NCI-H1930 (cell line): ENCODE results near the gene CFC1B.
"Not testable (repeated sequence)": the region's sequence is repeated elsewhere in the genome, so short reads cannot be mapped to it uniquely, and the experiment has no call there.

Experiments used
- DNase-seq, 2 experiments: peaks; one replicate each; lab custom pipeline; 2025; lab: John Stamatoyannopoulos, UW

Gene CFC1B

DNA sequence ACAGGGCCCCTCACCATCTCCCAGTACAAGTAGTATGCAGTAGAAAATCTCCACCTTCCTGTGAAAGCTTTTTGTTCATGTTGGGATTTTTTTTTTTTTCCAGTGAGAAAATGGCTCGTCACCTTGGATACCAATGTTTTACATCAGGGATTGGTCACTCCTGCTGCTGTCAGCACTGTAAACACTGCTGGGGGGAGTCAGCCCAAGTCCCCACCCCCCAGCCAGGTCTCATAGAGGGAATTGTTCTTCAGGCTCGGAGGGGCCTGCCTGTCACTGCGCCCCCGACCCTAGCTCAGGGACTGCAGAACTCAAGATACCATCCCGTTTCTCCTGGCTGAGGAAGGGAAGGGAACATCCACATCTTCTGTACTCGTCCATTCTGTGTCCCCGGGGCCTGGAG, at the start of gene CFC1B:
CFC1B (plus strand) TSS at position 231 of the 400 bp plus-strand sequence. CDS start 263 bp downstream, outside the sequence.
- not testable (repeated sequence) for DNase-seq

DNA sequence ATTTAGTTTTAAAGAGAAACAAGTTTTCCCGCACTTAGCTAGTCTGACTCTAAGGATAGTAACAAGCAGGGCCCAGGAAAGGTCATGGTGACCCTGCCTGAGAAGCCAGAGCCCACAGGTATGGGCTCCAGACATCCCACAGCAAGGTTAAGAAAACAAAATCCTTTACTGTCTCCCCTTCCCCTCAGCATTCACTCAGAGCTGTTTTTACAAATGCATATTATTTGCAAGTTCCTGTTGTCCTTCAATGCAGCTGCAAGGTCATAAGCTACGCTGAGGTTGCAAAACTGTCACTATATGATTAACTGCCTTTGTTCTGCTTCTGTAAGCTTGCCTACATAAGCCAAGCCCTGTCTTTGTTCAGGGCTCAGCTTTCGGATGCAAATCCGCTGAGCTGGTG, 29.9 kb upstream of the CFC1B start:
- not testable (repeated sequence) for DNase-seq

DNA sequence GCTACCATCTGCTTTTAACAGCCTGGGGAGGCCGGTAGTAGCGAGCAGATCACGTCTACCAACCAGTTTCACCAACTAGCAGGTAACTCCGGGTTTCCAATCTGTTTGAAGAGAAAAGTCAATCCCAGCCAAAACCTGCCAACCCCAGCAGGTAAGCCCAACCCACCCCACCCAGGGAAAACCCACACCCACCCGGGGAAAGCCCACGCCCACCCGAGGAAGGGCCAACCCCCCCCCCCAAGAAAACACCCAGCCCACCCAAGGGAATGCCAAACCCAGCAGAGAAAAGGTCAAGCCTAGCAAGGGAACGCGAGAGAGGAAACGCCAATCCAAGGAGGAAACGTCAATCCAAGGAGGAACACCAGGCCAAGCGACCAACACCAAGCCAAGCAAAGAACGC, 11.8 kb upstream of the CFC1B start, which contains the start of gene POTEI:
POTEI (minus strand) TSS at position 101 of the 400 bp plus-strand sequence; CDS start at position 8, 93 bp downstream.
- not testable (repeated sequence) for DNase-seq

GRCh38 chr2:130510807-130511746, 9.9 kb upstream of the CFC1B start:
- DNase-seq, result not testable (repeated sequence)

DNA sequence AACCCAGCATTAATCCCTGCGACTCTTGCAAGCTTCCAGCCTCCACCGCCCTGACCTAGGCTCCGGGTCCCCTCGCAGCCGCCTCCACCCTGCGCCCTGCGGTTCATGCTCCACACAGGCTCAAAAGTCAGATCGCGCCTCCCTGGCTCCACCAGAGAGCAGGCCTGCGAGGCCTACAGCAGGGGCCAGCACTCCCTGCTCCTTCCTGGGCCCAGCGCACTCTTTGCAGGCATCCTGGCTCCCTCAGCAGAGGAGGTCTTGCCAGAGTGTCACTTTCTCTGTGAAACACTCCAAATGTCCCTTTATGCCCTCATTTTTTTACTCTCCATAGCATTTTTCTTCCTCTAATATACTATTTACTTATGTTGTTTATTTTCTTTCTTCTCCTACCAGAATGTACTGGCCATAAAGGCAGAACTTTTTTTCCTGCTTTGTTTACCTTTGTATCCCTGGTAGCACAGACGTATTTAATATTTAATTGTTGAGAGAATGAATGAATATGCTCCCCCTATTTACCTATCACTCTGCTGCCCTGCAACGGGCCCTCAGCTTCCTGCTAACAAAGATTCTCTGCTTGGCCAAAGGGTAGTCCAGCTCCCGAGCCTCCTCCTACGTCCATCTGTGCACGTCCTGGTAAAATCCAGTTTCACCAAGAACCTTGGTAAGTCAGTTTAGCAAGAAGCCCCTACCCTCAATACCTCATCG, 9.1 kb upstream of the CFC1B start:
- not testable (repeated sequence) for DNase-seq

GRCh38 chr2:130518516-130519106, 2.4 kb upstream of the CFC1B start:
- not testable (repeated sequence) for DNase-seq

DNA sequence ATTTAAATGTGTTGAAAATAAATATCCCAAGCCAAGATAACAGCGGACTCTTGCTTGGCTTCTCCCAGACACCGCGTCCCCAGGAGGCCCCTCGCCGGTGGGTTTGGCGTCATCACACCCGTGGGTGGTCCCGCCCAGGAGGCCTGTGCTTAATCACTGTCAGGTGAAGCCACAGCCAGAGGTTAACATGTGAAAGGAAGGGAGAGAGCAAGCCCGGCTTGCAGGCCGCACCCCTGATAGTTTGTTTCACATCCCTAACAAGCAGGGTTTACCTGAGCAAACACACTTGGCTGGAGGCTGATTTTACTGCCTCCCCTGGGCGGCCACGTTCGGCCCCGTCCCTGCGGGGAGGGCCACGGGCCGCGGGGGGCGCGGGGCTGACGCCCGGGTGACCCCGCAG, 1.4 kb downstream of the CFC1B start:
- DNase-seq, result not testable (repeated sequence)

- DNase-seq, result not testable (repeated sequence)
Observed at GRCh38 chr2:130527365-130527967, 6.4 kb downstream of the CFC1B start.

DNA sequence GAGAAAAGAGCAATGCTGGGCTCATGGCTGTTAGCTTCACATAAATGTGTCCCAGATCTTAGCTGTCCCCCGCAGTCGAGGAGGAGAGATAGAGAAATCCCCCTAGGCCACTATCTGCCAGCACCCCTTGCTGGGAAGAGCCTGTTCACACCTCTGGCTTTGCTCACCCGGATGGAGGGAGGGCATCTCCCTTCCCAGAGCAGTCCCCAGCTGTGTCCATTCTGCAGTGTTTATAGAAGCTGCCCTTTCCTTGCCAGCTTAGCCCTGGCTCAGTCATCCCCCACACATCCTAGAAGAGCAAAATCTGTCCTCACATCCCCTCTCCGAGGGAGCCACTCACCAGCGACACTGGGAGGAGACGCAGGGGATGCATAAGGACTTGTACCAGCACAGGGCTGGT, 8.5 kb downstream of the CFC1B start:
- DNase-seq, result not testable (repeated sequence)

DNA sequence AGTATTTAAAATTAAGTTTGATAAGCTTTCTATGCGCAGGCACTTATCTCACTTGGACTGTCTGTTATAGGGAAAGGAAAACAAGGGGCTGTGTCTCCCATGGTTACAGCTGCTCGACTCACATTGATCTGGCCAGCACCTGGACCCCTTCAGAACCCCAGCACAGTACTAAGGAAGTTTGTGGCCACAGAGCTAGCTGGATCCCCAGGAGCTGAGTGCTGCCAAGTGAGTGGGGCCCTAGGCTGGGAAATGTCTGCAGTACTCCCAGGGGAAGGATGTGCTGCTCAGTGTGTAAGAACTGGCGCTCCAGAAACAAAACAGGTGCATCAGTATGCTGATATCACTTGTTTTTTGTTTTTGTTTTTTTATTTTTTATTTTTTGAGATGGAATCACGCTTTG, 9.2 kb downstream of the CFC1B start:
- not testable (repeated sequence) for DNase-seq

GRCh38 chr2:130531225-130531624, 10.2 kb downstream of the CFC1B start:
- not testable (repeated sequence) for DNase-seq

GRCh38 chr2:130531672-130532071, 10.7 kb downstream of the CFC1B start:
- not testable (repeated sequence) for DNase-seq

GRCh38 chr2:130536654-130537053, 15.6 kb downstream of the CFC1B start:
- DNase-seq, result not testable (repeated sequence)

GRCh38 chr2:130538271-130538670, 17.2 kb downstream of the CFC1B start:
- not testable (repeated sequence) for DNase-seq

GRCh38 chr2:130542789-130543188, 21.8 kb downstream of the CFC1B start:
- not testable (repeated sequence) for DNase-seq

- DNase-seq, result not testable (repeated sequence)
Observed at GRCh38 chr2:130543785-130544528, 22.9 kb downstream of the CFC1B start.

- DNase-seq, result not testable (repeated sequence)
Observed at GRCh38 chr2:130544978-130545377, 24.0 kb downstream of the CFC1B start.

DNA sequence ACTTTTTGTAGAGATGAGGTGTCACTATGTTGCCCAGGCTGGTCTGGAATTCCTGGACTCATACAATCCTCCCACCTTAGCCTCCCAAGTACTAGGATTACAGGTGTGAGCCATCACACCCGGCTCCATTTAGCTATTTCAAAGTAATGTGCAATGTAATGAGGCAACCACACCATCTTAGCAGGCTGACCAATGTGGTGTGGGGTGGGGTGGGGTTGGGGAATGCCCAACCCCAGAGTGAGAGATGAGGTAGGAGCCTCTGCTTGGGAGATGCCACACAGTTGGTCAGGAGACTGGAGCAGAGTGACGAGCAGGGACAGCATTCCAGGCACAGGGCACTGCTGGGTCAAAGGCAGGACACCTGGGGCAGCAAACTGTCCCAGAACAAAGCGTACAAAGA, 27.4 kb downstream of the CFC1B start:
- not testable (repeated sequence) for DNase-seq

DNA sequence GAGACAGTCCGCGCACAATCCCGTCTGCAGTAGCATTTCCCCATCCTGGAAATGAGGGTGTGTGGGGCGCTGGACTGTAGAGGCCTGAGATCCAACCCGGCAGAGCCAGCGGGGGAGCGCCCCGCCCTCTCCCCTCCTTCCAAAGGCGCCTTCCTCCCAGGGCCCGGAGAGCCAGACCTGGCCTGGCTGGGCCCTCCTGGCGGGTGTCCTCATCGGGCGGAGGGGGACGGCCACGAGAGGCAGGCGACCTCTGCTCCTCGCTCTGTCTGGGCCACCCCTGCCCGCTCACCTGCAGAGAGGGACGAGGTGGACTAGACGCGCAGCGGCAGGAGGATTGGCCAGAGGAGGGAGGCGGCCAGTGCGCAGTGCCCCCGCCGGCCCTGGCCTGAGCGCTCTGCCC, 28.5 kb downstream of the CFC1B start:
- not testable (repeated sequence) for DNase-seq

DNA sequence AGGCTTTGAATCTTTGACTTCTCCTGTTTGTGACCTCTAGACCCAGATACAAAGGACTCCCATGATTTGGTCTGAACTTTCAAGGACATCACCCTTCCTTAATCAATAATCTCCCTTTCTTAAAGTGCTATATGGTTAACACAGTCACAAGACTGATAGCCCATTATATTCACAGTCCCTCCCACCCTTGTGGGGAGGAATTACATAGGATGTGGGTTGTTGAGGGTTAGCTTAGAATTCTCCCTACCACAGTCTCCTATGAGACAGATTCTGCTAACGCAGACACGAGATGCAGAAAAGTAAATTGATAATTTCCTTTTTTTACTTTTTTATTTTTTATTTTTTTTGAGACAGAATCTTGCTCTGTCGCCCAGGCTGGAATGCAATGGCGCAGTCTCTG, 33.2 kb downstream of the CFC1B start:
- not testable (repeated sequence) for DNase-seq

GRCh38 chr2:130556441-130556840, 35.4 kb downstream of the CFC1B start:
- not testable (repeated sequence) for DNase-seq
